ENCODE data around the gene STEAP2. TPM values are rescaled to one million over a fixed set of nuclear protein-coding genes. Genes with fewer than 3 reads are reported as not detected.
"Not testable (repeated sequence)": the region's sequence is repeated elsewhere in the genome, so short reads cannot be mapped to it uniquely, and the experiment has no call there.

Gene STEAP2
- total RNA-seq, 4 donors from 2014 or later, result 3.1 to 15.4 (median 7.0) TPM

DNA sequence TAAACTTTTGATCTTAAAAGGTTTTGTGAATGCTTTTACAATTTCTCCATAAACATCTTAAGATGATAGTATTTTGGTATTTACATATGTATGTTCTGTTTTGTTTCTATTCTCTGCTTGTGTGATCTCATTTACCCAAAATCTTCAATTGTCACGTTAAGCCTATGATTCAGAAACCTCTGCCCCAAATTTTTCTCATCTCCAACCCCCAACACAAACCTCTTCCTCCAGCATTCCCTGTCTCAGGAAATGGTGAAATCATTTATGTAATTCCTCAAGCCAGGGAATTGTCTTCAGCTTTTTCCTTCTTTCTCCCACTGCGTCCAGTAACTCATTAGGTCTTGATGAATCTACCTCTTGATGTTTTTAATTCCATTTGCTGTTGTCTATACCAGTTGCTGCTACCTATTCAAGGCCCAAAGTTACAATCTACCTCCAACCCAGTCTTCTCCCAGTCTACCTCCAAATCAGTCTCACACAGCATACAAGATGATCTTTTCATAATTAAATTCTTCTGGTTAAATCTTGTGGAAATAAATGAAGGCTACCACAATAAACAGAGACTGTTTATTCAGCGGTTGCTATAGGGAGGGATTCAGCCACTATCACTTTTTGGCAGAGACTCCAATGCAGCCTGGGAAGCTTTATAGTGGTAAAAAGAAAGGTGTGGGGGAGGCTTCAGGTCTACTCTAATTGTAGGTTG is 39.2 kb downstream of the STEAP2 start:
- DNase-seq, result no peak

DNA sequence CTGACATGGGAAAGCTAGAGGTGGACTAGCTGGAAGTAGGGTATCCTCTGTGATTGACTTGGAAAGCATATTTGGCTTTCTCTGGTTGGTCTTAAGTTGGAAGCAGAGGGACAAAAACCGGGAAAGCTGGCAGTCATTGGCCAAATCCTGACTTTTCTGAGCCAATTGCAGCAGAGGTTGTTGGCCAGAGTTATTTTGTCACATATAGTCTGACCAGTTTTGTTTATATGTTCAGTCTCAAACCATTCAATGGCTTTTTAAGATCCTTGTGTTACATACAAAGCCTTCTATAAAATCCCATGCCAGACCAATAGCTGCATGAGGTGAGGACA is 39.7 kb downstream of the STEAP2 start:
- H3K27ac ChIP-seq, result peak overlapping the region in 3 of 4 donors; percentile 53 to 75 (median 55)
- H3K9me3 ChIP-seq, result no peaks in the 10 kb centered on the region
- intact Hi-C loops (cut with DNase I), result no loop called here
- no peak for TF ChIP-seq POLR2A (IDR thresholded peaks at IDR 0.05)
- TF ChIP-seq, protein P1, sequence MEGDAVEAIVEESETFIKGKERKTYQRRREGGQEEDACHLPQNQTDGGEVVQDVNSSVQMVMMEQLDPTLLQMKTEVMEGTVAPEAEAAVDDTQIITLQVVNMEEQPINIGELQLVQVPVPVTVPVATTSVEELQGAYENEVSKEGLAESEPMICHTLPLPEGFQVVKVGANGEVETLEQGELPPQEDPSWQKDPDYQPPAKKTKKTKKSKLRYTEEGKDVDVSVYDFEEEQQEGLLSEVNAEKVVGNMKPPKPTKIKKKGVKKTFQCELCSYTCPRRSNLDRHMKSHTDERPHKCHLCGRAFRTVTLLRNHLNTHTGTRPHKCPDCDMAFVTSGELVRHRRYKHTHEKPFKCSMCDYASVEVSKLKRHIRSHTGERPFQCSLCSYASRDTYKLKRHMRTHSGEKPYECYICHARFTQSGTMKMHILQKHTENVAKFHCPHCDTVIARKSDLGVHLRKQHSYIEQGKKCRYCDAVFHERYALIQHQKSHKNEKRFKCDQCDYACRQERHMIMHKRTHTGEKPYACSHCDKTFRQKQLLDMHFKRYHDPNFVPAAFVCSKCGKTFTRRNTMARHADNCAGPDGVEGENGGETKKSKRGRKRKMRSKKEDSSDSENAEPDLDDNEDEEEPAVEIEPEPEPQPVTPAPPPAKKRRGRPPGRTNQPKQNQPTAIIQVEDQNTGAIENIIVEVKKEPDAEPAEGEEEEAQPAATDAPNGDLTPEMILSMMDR (IDR thresholded peaks at IDR 0.05), result no peak
- H3K27me3 ChIP-seq, result no peaks in the 10 kb centered on the region
- H3K36me3 ChIP-seq, result no peaks in the 10 kb centered on the region
- WGBS, 2 donors, result 20% methylated on average over 1 of the region's 1 CpG
- H3K4me3 ChIP-seq, result no peak overlapping the region
- no peak for DNase-seq
- peaks cover 0 to 31% (median 4%) of the 10 kb centered on the region in 3 donors for H3K4me1 ChIP-seq

More for the DNA sequence above, 39.2 kb downstream of the STEAP2 start:
- H3K9me3 ChIP-seq, result no peaks in the 10 kb centered on the region
- H3K36me3 ChIP-seq, result no peaks in the 10 kb centered on the region
- TF ChIP-seq, protein P1 (IDR thresholded peaks at IDR 0.05), result no peak
- no peak for TF ChIP-seq POLR2A (IDR thresholded peaks at IDR 0.05)
- 28 to 45% methylated on average over 3 of the region's 3 CpGs for WGBS, 2 donors
- no peaks in the 10 kb centered on the region for H3K27me3 ChIP-seq
- intact Hi-C loops (cut with DNase I), result no loop called here
- H3K4me3 ChIP-seq, result no peak overlapping the region
- peaks cover 0 to 36% (median 9%) of the 10 kb centered on the region in 3 donors for H3K4me1 ChIP-seq
- peak overlapping the region in 3 of 4 donors; percentile 53 to 75 (median 55) for H3K27ac ChIP-seq

DNA sequence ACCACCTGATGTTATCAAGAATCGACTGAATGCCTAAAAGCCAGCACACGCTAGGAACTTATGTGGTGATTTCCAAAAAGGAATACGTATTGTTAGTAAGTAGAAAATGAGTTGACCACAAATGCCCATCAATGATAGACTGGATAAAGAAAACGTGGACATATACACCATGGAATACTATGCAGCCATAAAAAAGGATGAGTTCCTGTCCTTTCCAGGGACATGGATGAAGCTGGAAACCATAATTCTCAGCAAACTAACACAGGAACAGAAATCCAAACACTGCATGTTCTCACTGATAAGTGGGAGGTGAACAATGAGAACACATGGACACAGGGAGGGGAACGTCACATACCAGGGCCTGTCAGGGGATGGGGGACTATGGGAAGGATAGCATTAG is 44.5 kb downstream of the STEAP2 start:
- 88 to 93% methylated on average over 5 of the region's 5 CpGs for whole genome bisulfite sequencing, 2 donors

DNA sequence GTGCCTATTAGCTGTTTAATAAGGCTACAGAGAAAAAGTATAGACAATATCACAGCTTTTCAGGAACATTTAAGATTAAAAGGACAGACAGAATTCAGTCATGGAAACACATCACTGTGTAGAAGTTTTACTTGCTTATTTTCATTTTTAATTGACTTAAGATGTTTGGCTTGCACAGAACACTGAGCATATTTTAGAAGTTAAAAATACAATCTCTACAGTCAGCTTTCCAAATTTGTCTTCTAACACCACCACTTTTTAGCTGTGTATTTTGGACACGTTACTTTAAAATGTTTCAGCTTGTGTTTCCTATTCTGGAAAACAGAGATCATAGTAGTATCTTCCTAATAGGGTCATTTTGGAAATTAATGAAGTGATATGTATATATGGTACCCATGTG is 45.2 kb downstream of the STEAP2 start:
- Histone ChIP-seq H3K4me3 (no peak overlapping the region), H3K36me3 (no peaks in the 10 kb centered on the region), H3K27me3 (no peaks in the 10 kb centered on the region), H3K9me3 (no peaks in the 10 kb centered on the region), H3K27ac (peak overlapping the region in 1 of 4 donors; percentile 6), H3K4me1 (peaks cover 0 to 8% (median 0%) of the 10 kb centered on the region in 3 donors)
- intact Hi-C loops (cut with DNase I), result no loop called here
- no peak for DNase-seq
- TF ChIP-seq POLR2A (IDR thresholded peaks at IDR 0.05), result no peak
- TF ChIP-seq, protein P1 (IDR thresholded peaks at IDR 0.05), result no peak
- 52 to 66% methylated on average over 1 of the region's 1 CpG for WGBS, 2 donors

More for the DNA sequence above, 44.5 kb downstream of the STEAP2 start:
- H3K27ac ChIP-seq; H3K27me3 ChIP-seq; H3K36me3 ChIP-seq; intact Hi-C loops (cut with DNase I); DNase-seq; H3K9me3 ChIP-seq; H3K4me3 ChIP-seq: not testable (repeated sequence)
- peaks cover 0 to 15% (median 3%) of the 10 kb centered on the region in 3 donors for H3K4me1 ChIP-seq

DNA sequence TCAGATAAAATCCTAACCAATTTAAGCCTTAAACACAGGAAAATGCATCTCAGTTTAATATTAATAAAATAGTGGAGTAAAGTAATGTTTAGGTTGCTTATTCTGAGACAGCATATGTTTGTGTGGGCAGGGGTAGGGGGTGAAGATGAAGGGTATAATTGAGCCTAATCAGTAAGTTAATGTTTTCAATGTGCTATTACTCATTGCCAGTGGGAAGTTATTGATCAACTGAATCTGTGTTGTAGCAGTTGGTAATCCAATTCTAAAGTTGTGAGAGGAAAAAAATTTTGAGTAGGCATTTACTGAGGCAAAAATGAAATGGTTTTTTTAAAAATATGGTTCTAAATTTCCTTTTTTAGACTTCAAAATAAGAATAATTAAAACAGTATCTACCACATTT is 49.9 kb downstream of the STEAP2 start:
- Histone ChIP-seq H3K4me3 (no peak overlapping the region), H3K4me1 (no peaks in the 10 kb centered on the region), H3K27me3 (no peaks in the 10 kb centered on the region), H3K27ac (no peak overlapping the region), H3K36me3 (no peaks in the 10 kb centered on the region), H3K9me3 (no peaks in the 10 kb centered on the region)
- TF ChIP-seq, protein P1 (IDR thresholded peaks at IDR 0.05), result no peak
- no peak for TF ChIP-seq POLR2A (IDR thresholded peaks at IDR 0.05)
- intact Hi-C loops (cut with DNase I), result no loop called here
- DNase-seq, result no peak

DNA sequence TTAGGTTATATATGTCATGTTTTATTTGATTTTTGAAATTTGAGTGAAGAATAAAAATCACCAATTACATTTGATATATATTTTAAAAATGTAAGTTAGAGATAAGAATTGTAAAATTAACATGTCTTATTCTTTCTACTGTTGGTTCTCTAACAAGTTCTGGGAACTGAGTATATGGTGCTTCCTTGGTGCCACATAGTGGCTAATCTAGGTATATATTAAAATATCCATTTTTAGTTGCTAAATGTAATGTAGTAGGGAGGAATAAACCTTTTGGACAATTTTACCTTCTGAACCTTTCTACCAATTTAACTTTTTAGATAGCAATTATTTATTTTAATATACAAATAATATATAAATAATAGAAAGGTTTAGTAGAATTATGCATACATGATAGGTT is 50.9 kb downstream of the STEAP2 start:
- Histone ChIP-seq H3K27ac (no peak overlapping the region), H3K4me1 (no peaks in the 10 kb centered on the region), H3K27me3 (no peaks in the 10 kb centered on the region), H3K9me3 (no peaks in the 10 kb centered on the region), H3K36me3 (no peaks in the 10 kb centered on the region), H3K4me3 (no peak overlapping the region)
- intact Hi-C loops (cut with DNase I), result no loop called here
- DNase-seq, result no peak
- no peak for TF ChIP-seq POLR2A (IDR thresholded peaks at IDR 0.05)
- TF ChIP-seq, protein P1 (IDR thresholded peaks at IDR 0.05), result peak in 5 of 6 experiments; percentile 38 to 71 (median 50)

Measured in esophagus squamous epithelium (tissue), 5 donors.